ENCODE measurements around the gene OR2B2.
"Not testable (repeated sequence)": the region's sequence is repeated elsewhere in the genome, so short reads cannot be mapped to it uniquely, and the experiment has no call there.

GRCh38 chr6:27929930-27930329 is 17.7 kb upstream of the OR2B2 start:
- TF ChIP-seq CTCF (IDR thresholded peaks at IDR 0.05; ENCODE audit: poor library complexity, severe bottlenecking); EZH2 (IDR thresholded peaks at IDR 0.05; ENCODE audit: borderline replicate concordance, insufficient read depth, low read length, poor library complexity, severe bottlenecking); MXI1 (conservative IDR thresholded peaks at IDR 0.05; ENCODE audit: poor library complexity, severe bottlenecking); POLR2AphosphoS5 (IDR thresholded peaks at IDR 0.05): not testable (repeated sequence)

Data from neural cell (in vitro differentiated cells).